K562 (cell line): ENCODE data around the gene TENM4. TPM values are rescaled to one million over a fixed set of nuclear protein-coding genes. Genes with fewer than 3 reads are reported as not detected.

Source experiments
- ATAC-seq: fragments of 200-7000 bp; cut with Tn5 transposase; 3 replicates; pipeline ENCODE4 v1.9.1; 2020; ENCODE audit warnings: moderate library complexity
- BruUV-seq: library from RNA; stranded (reverse); fragments of 400-500 nt; replicated peaks from 2 replicates; lab custom pipeline; 2021; lab: Mats Ljungman, UMichigan
- CTCF ChIA-PET: fragments of 300-600 bp; formaldehyde crosslinking; extraction: SDS; loops from one replicate; lab custom pipeline; 2021; ENCODE audit warnings: low intra/inter-chr PET ratio; lab: Yijun Ruan, JAX
- POLR2A ChIA-PET: fragments of 300-600, 350-650 bp; sonication (Branson Sonifier 250); formaldehyde crosslinking; extraction: SDS; loops from one replicate; lab custom pipeline; 2021; ENCODE audit warnings: antibody characterized with exemption, inconsistent platforms; lab: Yijun Ruan, JAX
- DNase-seq, 4 experiments: peaks; one replicate each; pipeline versions ENCODE4 v3.0.0 to v3.0.0-alpha.2; 2011 to 2018; ENCODE audit warnings: low spot score in 3 of 4, mixed read lengths in 3 of 4; ENCODE audit errors: extremely low read depth in 1 of 4
- FAIRE-seq: peaks from 2 replicates; lab custom pipeline; 2011; peaks lifted over from hg19 to GRCh38; lab: Jason Lieb, UNC
- H2AFZ ChIP-seq: 2 replicates; pipeline ENCODE4 v1.6.0; 2011; ENCODE audit warnings: low read depth, low read length, control low read depth, inconsistent platforms
- H3K27ac ChIP-seq: fragments of 200-600 bp; 3 replicates; pipeline ENCODE4 v1.8.0; 2011; ENCODE audit warnings: low read depth, mild to moderate bottlenecking, control low read depth, inconsistent platforms, low read length, moderate library complexity, mixed read lengths; ENCODE audit errors: extremely low read depth
- H3K27me3 ChIP-seq, 2 experiments: fragments of 300-600 bp in 1 of 2; 2 replicates in 1 of 2; 3 replicates in 1 of 2; pipeline versions ENCODE4 v1.6.0 to v1.8.0; 2011; ENCODE audit warnings: inconsistent platforms in 2 of 2, low read length in 2 of 2, mild to moderate bottlenecking in 1 of 2, mixed read lengths in 1 of 2, moderate library complexity in 1 of 2; ENCODE audit not compliant: control insufficient read depth in 2 of 2, insufficient read depth in 2 of 2
- H3K36me3 ChIP-seq: fragments of 300-600 bp; 3 replicates; pipeline ENCODE4 v1.8.0; 2011; ENCODE audit warnings: mild to moderate bottlenecking, low read length, inconsistent platforms; ENCODE audit not compliant: control insufficient read depth, insufficient read depth
- H3K4me1 ChIP-seq, 2 experiments: fragments of 200-600 bp in 1 of 2; replicated peaks in 1 of 2; 2 replicates in 1 of 2; 3 replicates in 1 of 2; pipeline versions ENCODE4 v1.5.1 to v1.8.0; 2011; ENCODE audit warnings: inconsistent platforms in 2 of 2, low read length in 2 of 2, mild to moderate bottlenecking in 1 of 2, mixed read lengths in 1 of 2, moderate library complexity in 1 of 2; ENCODE audit not compliant: control insufficient read depth in 2 of 2, insufficient read depth in 2 of 2
- H3K4me2 ChIP-seq: 2 replicates; pipeline ENCODE4 v1.6.1; 2011; ENCODE audit warnings: low read length, control low read depth, inconsistent platforms, mixed read lengths; ENCODE audit not compliant: insufficient read depth
- H3K4me3 ChIP-seq: fragments of 200-600 bp; sonication (generic), shearing (Covaris generic); 2 replicates; pipeline ENCODE4 v1.5.1; 2016; ENCODE audit warnings: control low read depth, inconsistent platforms
- H3K79me2 ChIP-seq: fragments of 200-600 bp; 3 replicates; pipeline ENCODE4 v1.8.0; 2011; ENCODE audit warnings: low read length, inconsistent platforms; ENCODE audit not compliant: control insufficient read depth, insufficient read depth
- H3K9ac ChIP-seq, 2 experiments: 2 replicates each; pipeline versions ENCODE4 v1.6.0 to v1.6.1; 2011; ENCODE audit warnings: low read depth in 2 of 2, low read length in 2 of 2, control low read depth in 1 of 2, inconsistent platforms in 1 of 2, mild to moderate bottlenecking in 1 of 2, mixed read lengths in 1 of 2; ENCODE audit not compliant: insufficient read depth in 1 of 2
- H3K9me1 ChIP-seq: one replicate; pipeline ENCODE4 v1.6.0; 2011; ENCODE audit warnings: inconsistent platforms, mild to moderate bottlenecking, low read length, moderate library complexity; ENCODE audit not compliant: control insufficient read depth, insufficient read depth
- H3K9me3 ChIP-seq: replicated peaks from 2 replicates; pipeline ENCODE4 v1.5.1; 2011; ENCODE audit warnings: low read depth, low read length, inconsistent platforms; ENCODE audit not compliant: control insufficient read depth, insufficient read depth
- H4K20me1 ChIP-seq: replicated peaks from 2 replicates; pipeline ENCODE4 v1.6.1; 2011; ENCODE audit warnings: low read length, inconsistent platforms, mixed read lengths; ENCODE audit not compliant: control insufficient read depth, insufficient read depth
- BHLHE40 ChIP-seq: IDR thresholded peaks from 2 replicates; pipeline ENCODE4 v1.6.1; 2011; ENCODE audit warnings: low read length, improper control_type of control experiment
- CTBP1 ChIP-seq: fragments of 450-650 bp; IDR thresholded peaks from 2 replicates; pipeline ENCODE4 v1.6.1; 2016; ENCODE audit warnings: borderline replicate concordance
- ELF4 ChIP-seq: fragments of 450-650 bp; formaldehyde crosslinking; IDR thresholded peaks from 2 replicates; pipeline ENCODE4 v1.4.0; 2022; ENCODE audit warnings: missing genetic modification characterization
- POU5F1 ChIP-seq: fragments of 150-350 bp; IDR thresholded peaks from 2 replicates; pipeline ENCODE4 v1.6.1; 2014; ENCODE audit warnings: borderline replicate concordance, low read length, low read depth, mild to moderate bottlenecking; ENCODE audit not compliant: partially characterized antibody
- SNAPC5 ChIP-seq: fragments of 250-450 bp; sonication (Bioruptor Pico); IDR thresholded peaks from 2 replicates; pipeline ENCODE4 v1.8.0; 2021; ENCODE audit warnings: moderate library complexity, mild to moderate bottlenecking, inconsistent platforms
- SRSF3 ChIP-seq: fragments of 200-400 bp; formaldehyde crosslinking; IDR thresholded peaks from 2 replicates; pipeline ENCODE4 v1.6.1; 2016; ENCODE audit warnings: mild to moderate bottlenecking, low read length, moderate library complexity; ENCODE audit not compliant: insufficient read depth
- TEAD4 ChIP-seq, 2 experiments: sonication (generic) in 1 of 2; formaldehyde crosslinking in 1 of 2; IDR thresholded peaks; 2 replicates each; pipeline versions ENCODE4 v1.6.1 to v1.8.0; 2012 to 2022; ENCODE audit warnings: borderline replicate concordance in 1 of 2, inconsistent platforms in 1 of 2, low read length in 1 of 2, mild to moderate bottlenecking in 1 of 2, missing genetic modification reagents in 1 of 2
- WHSC1 ChIP-seq: IDR thresholded peaks from one replicate; pipeline ENCODE4 v1.6.1; 2012; ENCODE audit warnings: low read length, control low read depth, inconsistent platforms
- ZBTB33 ChIP-seq: sonication (generic); formaldehyde crosslinking; IDR thresholded peaks from 2 replicates; pipeline ENCODE4 v1.8.1; 2023; ENCODE audit warnings: mild to moderate bottlenecking, missing genetic modification reagents
- ZBTB8A ChIP-seq: fragments of 450-650 bp; IDR thresholded peaks from 2 replicates; pipeline ENCODE4 v1.6.1; 2018; ENCODE audit warnings: mild to moderate bottlenecking, moderate library complexity; ENCODE audit not compliant: partially characterized antibody
- ZFP1 ChIP-seq: fragments of 450-650 bp; formaldehyde crosslinking; IDR thresholded peaks from 2 replicates; pipeline ENCODE4 v1.4.0; 2020; ENCODE audit warnings: mild to moderate bottlenecking, mixed read lengths
- WGBS: fragments of 100-300 bp; shearing (Covaris generic); methylation state at CpG from one replicate; pipeline ENCODE4 v1.1.6; 2016; ENCODE audit warnings: low coverage, mixed read lengths; ENCODE audit not compliant: insufficient coverage; ENCODE audit errors: missing lambda C conversion rate; 5-methylcytosine and 5-hydroxymethylcytosine counted together
- in situ Hi-C: fragments of 300-500 bp; cut with MboI; formaldehyde crosslinking; loops from 4 replicates; pipeline ENCODE4 v1.15.0; 2018; ENCODE audit warnings: inconsistent platforms, mixed read lengths
- intact Hi-C: fragments of 100-400 bp; cut with micrococcal nuclease; formaldehyde crosslinking; loops from 2 replicates; pipeline ENCODE4 v1.14.2; 2022
- polyA plus RNA-seq, 8 experiments: library from polyadenylated mRNA; depleted of rRNA in 4 of 8; stranded (reverse) in 5 of 8; unstranded in 3 of 8; fragments of >200 nt; fragmentation: Nextera tagmentation in 2 of 8; fragmentation: Illumina TruSeq in 1 of 8; extraction: Ambion mirVana in 2 of 8; extraction: Trizol in 1 of 8; gene quantifications; 2 replicates each; pipeline versions ENCODE4 v1.2.1 to v1.2.3, GENCODE V29; 2011 to 2014; ENCODE audit warnings: inconsistent platforms in 1 of 8, missing spikeins in 1 of 8
- total RNA-seq, 7 experiments: library from RNA; depleted of rRNA in 6 of 7; stranded (reverse); fragments of >200 nt in 6 of 7; fragmentation: Illumina TruSeq in 2 of 7; extraction: Trizol in 2 of 7; gene quantifications; 2 replicates each; pipeline versions ENCODE4 v1.2.1 to v1.2.3, GENCODE V29; 2011 to 2021; ENCODE audit warnings: low replicate concordance in 1 of 7

TENM4 gene
- total and polyA plus RNA-seq, 9 of the 15 experiments (the other 6 are each of a cell fraction or from before 2014, with no cell fraction given) = 0.16 TPM; not detected in 8

- 0% methylated on average over 4 of the region's 5 CpGs for WGBS
- intact Hi-C loops = no loop called here
- CTCF ChIA-PET = no interaction called here
- no peaks in the 10 kb centered on the region for H3K36me3 ChIP-seq
- in situ Hi-C loops = no loop called here
- no peak overlapping the region for H3K4me3 ChIP-seq
- no peak for DNase-seq
- no peaks in the 10 kb centered on the region for H3K27me3 ChIP-seq
- no peak overlapping the region for H3K27ac ChIP-seq
- TF ChIP-seq SRSF3 (no peak), ZBTB33 (CRISPR knock-in tag) (no peak), BHLHE40 (no peak), ELF4 (CRISPR knock-in tag) (no peak), ZFP1 (CRISPR knock-in tag) (no peak), WHSC1 (no peak), CTBP1 (no peak), TEAD4 (IDR thresholded peaks at IDR 0.05; ENCODE audit: low read length) (no peak), TEAD4 (CRISPR knock-in tag; IDR thresholded peaks at IDR 0.05; ENCODE audit: borderline replicate concordance) (no peak), ZBTB8A (no peak), POU5F1 (no peak), SNAPC5 (CRISPR knock-in tag) (no peak)
- no peak overlapping the region for H2AFZ ChIP-seq
- no peaks in the 10 kb centered on the region for H3K4me1 ChIP-seq
- no peaks in the 10 kb centered on the region for H3K9me1 ChIP-seq
- no peak overlapping the region for H3K4me2 ChIP-seq
- H3K9ac ChIP-seq = no peak overlapping the region
- ATAC-seq = no peak
- no peak for FAIRE-seq
- BruUV-seq = no TSS peak
- no peaks in the 10 kb centered on the region for H3K79me2 ChIP-seq
- POLR2A ChIA-PET = no interaction called here
- H3K9me3 ChIP-seq = no peaks in the 10 kb centered on the region
- no peaks in the 10 kb centered on the region for H4K20me1 ChIP-seq
Measured at GRCh38 chr11:78975081-78975480, 465.7 kb downstream of the TENM4 start.
